ENCODE results near the gene CLK2. TPM values are rescaled to one million over a fixed set of nuclear protein-coding genes. Genes with fewer than 3 reads are reported as not detected.

The CLK2 gene
- polyA plus RNA-seq, 1 donor from 2014 or later = 44.4 TPM

DNA sequence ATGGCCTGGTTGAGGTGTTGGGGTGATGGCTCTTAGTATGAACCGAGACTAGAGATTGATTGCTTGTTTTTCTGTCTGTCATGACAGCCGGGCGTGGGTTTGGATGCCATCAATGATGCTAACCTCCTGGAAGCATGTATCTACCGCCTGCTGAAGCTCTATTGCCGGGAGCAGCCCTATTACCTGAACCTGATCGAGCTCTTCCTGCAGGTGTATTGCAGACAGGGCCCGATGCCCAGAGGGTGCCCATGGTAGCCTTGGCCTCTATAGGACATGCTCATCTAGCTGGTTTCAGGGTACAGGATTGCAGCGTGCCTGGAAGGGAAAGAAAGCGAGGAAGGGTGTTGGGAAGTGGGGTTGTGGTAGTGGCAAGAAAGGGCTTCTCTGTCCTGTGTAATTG is 44.8 kb upstream of the CLK2 start:
- Histone ChIP-seq H3K27ac (ENCODE audit: low read length) (no peak overlapping the region), H3F3A (ENCODE audit: insufficient read depth, low read length, poor library complexity, severe bottlenecking) (no peaks in the 10 kb centered on the region), H3K79me2 (replicated peaks; ENCODE audit: insufficient read depth, low read length) (peaks cover 28% of the 10 kb centered on the region), H3K9ac (ENCODE audit: low read length) (no peak overlapping the region), H4K20me1 (ENCODE audit: insufficient read depth) (no peaks in the 10 kb centered on the region), H3K36me3 (ENCODE audit: insufficient read depth, low read length) (no peaks in the 10 kb centered on the region), H3K4me3 (ENCODE audit: low read length) (no peak overlapping the region), H3K9me2 (ENCODE audit: insufficient read depth, low read length) (no peaks in the 10 kb centered on the region), H2AFZ (ENCODE audit: low read depth, low read length) (no peak overlapping the region), H3K9me3 (ENCODE audit: low read length) (no peaks in the 10 kb centered on the region), H3K4me2 (ENCODE audit: low read length) (no peak overlapping the region), H3K27me3 (ENCODE audit: insufficient read depth, low read depth, low read length) (no peaks in the 10 kb centered on the region)
- TF ChIP-seq POLR2AphosphoS5 (IDR thresholded peaks at IDR 0.05) (no peak), MXI1 (conservative IDR thresholded peaks at IDR 0.05; ENCODE audit: poor library complexity, severe bottlenecking) (no peak), TAF1 (IDR thresholded peaks at IDR 0.05; ENCODE audit: low read depth) (no peak)
- TF ChIP-seq, protein P1, sequence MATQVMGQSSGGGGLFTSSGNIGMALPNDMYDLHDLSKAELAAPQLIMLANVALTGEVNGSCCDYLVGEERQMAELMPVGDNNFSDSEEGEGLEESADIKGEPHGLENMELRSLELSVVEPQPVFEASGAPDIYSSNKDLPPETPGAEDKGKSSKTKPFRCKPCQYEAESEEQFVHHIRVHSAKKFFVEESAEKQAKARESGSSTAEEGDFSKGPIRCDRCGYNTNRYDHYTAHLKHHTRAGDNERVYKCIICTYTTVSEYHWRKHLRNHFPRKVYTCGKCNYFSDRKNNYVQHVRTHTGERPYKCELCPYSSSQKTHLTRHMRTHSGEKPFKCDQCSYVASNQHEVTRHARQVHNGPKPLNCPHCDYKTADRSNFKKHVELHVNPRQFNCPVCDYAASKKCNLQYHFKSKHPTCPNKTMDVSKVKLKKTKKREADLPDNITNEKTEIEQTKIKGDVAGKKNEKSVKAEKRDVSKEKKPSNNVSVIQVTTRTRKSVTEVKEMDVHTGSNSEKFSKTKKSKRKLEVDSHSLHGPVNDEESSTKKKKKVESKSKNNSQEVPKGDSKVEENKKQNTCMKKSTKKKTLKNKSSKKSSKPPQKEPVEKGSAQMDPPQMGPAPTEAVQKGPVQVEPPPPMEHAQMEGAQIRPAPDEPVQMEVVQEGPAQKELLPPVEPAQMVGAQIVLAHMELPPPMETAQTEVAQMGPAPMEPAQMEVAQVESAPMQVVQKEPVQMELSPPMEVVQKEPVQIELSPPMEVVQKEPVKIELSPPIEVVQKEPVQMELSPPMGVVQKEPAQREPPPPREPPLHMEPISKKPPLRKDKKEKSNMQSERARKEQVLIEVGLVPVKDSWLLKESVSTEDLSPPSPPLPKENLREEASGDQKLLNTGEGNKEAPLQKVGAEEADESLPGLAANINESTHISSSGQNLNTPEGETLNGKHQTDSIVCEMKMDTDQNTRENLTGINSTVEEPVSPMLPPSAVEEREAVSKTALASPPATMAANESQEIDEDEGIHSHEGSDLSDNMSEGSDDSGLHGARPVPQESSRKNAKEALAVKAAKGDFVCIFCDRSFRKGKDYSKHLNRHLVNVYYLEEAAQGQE (IDR thresholded peaks at IDR 0.05; ENCODE audit: borderline replicate concordance) = no peak

DNA sequence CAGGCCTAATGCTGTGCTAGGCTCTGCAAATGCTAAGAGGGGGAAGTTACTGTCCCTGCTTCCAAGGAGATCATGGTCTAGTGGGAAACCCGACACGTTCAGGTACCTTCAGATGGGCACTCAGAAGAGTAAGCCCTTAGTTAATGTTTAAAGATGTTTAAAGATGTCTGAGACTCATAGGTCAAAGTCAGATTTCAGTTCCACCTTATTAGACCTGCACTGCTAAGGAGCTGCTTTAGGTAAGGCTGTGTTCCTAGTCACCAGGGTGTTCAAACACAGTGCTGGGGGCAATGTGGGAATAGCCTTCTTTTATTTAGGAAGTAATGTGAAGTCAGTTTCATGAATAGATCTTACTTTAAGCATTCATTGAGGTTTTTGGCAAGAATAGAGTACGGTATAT is 43.6 kb upstream of the CLK2 start:
- TF ChIP-seq, protein P1 (IDR thresholded peaks at IDR 0.05; ENCODE audit: borderline replicate concordance) = no peak
- no peak for TF ChIP-seq POLR2AphosphoS5 (IDR thresholded peaks at IDR 0.05)
- TF ChIP-seq EZH2 (IDR thresholded peaks at IDR 0.05; ENCODE audit: borderline replicate concordance, insufficient read depth, low read length, poor library complexity, severe bottlenecking) = no peak
- TF ChIP-seq MXI1 (conservative IDR thresholded peaks at IDR 0.05; ENCODE audit: poor library complexity, severe bottlenecking) = no peak
- no peak for TF ChIP-seq TAF1 (IDR thresholded peaks at IDR 0.05; ENCODE audit: low read depth)
- TF ChIP-seq RAD21 (conservative IDR thresholded peaks at IDR 0.05) = no peak
- TF ChIP-seq SMC3 (conservative IDR thresholded peaks at IDR 0.05; ENCODE audit: poor library complexity) = no peak
- no peak for TF ChIP-seq EP300 (conservative IDR thresholded peaks at IDR 0.05; ENCODE audit: poor library complexity, severe bottlenecking)
- TF ChIP-seq, protein P2, sequence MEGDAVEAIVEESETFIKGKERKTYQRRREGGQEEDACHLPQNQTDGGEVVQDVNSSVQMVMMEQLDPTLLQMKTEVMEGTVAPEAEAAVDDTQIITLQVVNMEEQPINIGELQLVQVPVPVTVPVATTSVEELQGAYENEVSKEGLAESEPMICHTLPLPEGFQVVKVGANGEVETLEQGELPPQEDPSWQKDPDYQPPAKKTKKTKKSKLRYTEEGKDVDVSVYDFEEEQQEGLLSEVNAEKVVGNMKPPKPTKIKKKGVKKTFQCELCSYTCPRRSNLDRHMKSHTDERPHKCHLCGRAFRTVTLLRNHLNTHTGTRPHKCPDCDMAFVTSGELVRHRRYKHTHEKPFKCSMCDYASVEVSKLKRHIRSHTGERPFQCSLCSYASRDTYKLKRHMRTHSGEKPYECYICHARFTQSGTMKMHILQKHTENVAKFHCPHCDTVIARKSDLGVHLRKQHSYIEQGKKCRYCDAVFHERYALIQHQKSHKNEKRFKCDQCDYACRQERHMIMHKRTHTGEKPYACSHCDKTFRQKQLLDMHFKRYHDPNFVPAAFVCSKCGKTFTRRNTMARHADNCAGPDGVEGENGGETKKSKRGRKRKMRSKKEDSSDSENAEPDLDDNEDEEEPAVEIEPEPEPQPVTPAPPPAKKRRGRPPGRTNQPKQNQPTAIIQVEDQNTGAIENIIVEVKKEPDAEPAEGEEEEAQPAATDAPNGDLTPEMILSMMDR (IDR thresholded peaks at IDR 0.05; ENCODE audit: poor library complexity, severe bottlenecking) = no peak
- H3K9ac ChIP-seq (ENCODE audit: low read length) = no peak overlapping the region
- H4K20me1 ChIP-seq (ENCODE audit: insufficient read depth) = no peaks in the 10 kb centered on the region
- no peaks in the 10 kb centered on the region for H3F3A ChIP-seq (ENCODE audit: insufficient read depth, low read length, poor library complexity, severe bottlenecking)
- no peaks in the 10 kb centered on the region for H3K36me3 ChIP-seq (ENCODE audit: insufficient read depth, low read length)
- H3K27me3 ChIP-seq (ENCODE audit: insufficient read depth, low read depth, low read length) = no peaks in the 10 kb centered on the region
- no peak overlapping the region for H3K27ac ChIP-seq (ENCODE audit: low read length)
- H3K9me2 ChIP-seq (ENCODE audit: insufficient read depth, low read length) = no peaks in the 10 kb centered on the region
- no peaks in the 10 kb centered on the region for H3K9me3 ChIP-seq (ENCODE audit: low read length)
- peaks cover 21% of the 10 kb centered on the region for H3K79me2 ChIP-seq (replicated peaks; ENCODE audit: insufficient read depth, low read length)
- H3K4me3 ChIP-seq (ENCODE audit: low read length) = no peak overlapping the region
- H2AFZ ChIP-seq (ENCODE audit: low read depth, low read length) = no peak overlapping the region
- H3K4me2 ChIP-seq (ENCODE audit: low read length) = no peak overlapping the region
